Lung (tissue), 12 donors: ENCODE measurements around the gene ELOVL5. TPM values are rescaled to one million over a fixed set of nuclear protein-coding genes. Genes with fewer than 3 reads are reported as not detected.

Source experiments
- ATAC-seq: fragments of 200-7000 bp; cut with Tn5 transposase; one replicate; pipeline ENCODE4 v1.9.1; 2020; ENCODE audit warnings: moderate number of reproducible peaks; ENCODE audit not compliant: insufficient read depth, low FRiP score
- DNase-seq, 3 donors: peaks; one replicate each; pipeline ENCODE4 v3.0.0-alpha.2; 2013 to 2017
- H3K27ac ChIP-seq, 2 donors: one replicate each; pipeline ENCODE4 v1.5.1; 2013; ENCODE audit warnings: mild to moderate bottlenecking in 2 of 2, moderate library complexity in 2 of 2, control low read depth in 1 of 2, inconsistent platforms in 1 of 2, low read depth in 1 of 2, low read length in 1 of 2
- H3K27me3 ChIP-seq, 3 donors: one replicate each; pipeline ENCODE4 v1.5.1; 2013; ENCODE audit warnings: low read length in 2 of 3; ENCODE audit not compliant: control insufficient read depth in 3 of 3, insufficient read depth in 3 of 3
- H3K36me3 ChIP-seq, 4 donors: one replicate each; pipeline ENCODE4 v1.5.1; 2013; ENCODE audit warnings: low read length in 4 of 4, mild to moderate bottlenecking in 1 of 4, moderate library complexity in 1 of 4; ENCODE audit not compliant: control insufficient read depth in 4 of 4, insufficient read depth in 4 of 4
- H3K4me1 ChIP-seq, 5 donors: one replicate each; pipeline ENCODE4 v1.5.1; 2013; ENCODE audit warnings: low read length in 5 of 5, mild to moderate bottlenecking in 2 of 5, moderate library complexity in 1 of 5; ENCODE audit not compliant: control insufficient read depth in 5 of 5, insufficient read depth in 5 of 5
- H3K4me3 ChIP-seq: one replicate; pipeline ENCODE4 v1.5.1; 2013; ENCODE audit warnings: mild to moderate bottlenecking, control low read depth, moderate library complexity
- H3K9ac ChIP-seq, 2 donors: one replicate each; pipeline ENCODE4 v1.5.1; 2013; ENCODE audit warnings: low read length in 2 of 2, control low read depth in 1 of 2; ENCODE audit not compliant: insufficient read depth in 1 of 2
- H3K9me3 ChIP-seq, 4 donors: one replicate each; pipeline ENCODE4 v1.5.1; 2013; ENCODE audit warnings: low read length in 3 of 4, mild to moderate bottlenecking in 1 of 4, moderate library complexity in 1 of 4; ENCODE audit not compliant: control insufficient read depth in 4 of 4, insufficient read depth in 3 of 4
- CTCF ChIP-seq: IDR thresholded peaks from 2 replicates; pipeline ENCODE4 v1.5.1; 2012; ENCODE audit warnings: mild to moderate bottlenecking; ENCODE audit errors: control extremely low read depth, extremely low read depth
- WGBS, 2 donors: extraction: QIAGEN DNeasy Blood & Tissue Kit; methylation state at CpG; one replicate each; pipeline ENCODE4 v1.1.7; 2013; 5-methylcytosine and 5-hydroxymethylcytosine counted together
- polyA plus RNA-seq, 2 donors: library from polyadenylated mRNA; stranded (reverse); fragments of 200-250 nt; gene quantifications; one replicate each; pipeline ENCODE4 v1.2.1, GENCODE V29; 2013
- total RNA-seq, 2 donors: library from RNA; depleted of rRNA in 1 of 2; stranded (reverse); fragments of >200 nt in 1 of 2; gene quantifications; one replicate each; pipeline ENCODE4 v1.2.1, GENCODE V29; 2014 to 2021
- donor health status: control.
- donor health status: control.
- donor health status: Bipolar disorder and iron deficiency.
- donor health status: healthy.
- donor health status: DM: yes; HTN: yes; CAD: no.

The ELOVL5 gene
- total and polyA plus RNA-seq, 4 donors, result 37.7 to 95.6 (median 89.9) TPM

GRCh38 chr6:53240761-53241160 lies 108.0 kb downstream of the ELOVL5 start:
- H3K9ac ChIP-seq, result no peak overlapping the region
- H3K4me1 ChIP-seq, result no peaks in the 10 kb centered on the region
- H3K4me3 ChIP-seq, result no peak overlapping the region
- H3K9me3 ChIP-seq, result no peaks in the 10 kb centered on the region
- ATAC-seq, result no peak
- peaks cover 0 to 2% (median 0%) of the 10 kb centered on the region in 3 donors for H3K27me3 ChIP-seq
- 64 to 85% methylated on average over 2 of the region's 2 CpGs for WGBS, 2 donors
- H3K36me3 ChIP-seq, result no peaks in the 10 kb centered on the region
- no peak for TF ChIP-seq CTCF
- no peak for DNase-seq
- no peak overlapping the region for H3K27ac ChIP-seq

- Histone ChIP-seq H3K36me3 (no peaks in the 10 kb centered on the region), H3K4me3 (no peak overlapping the region), H3K27me3 (peaks cover 0 to 2% (median 0%) of the 10 kb centered on the region in 3 donors), H3K9ac (no peak overlapping the region), H3K9me3 (no peaks in the 10 kb centered on the region), H3K27ac (no peak overlapping the region), H3K4me1 (no peaks in the 10 kb centered on the region)
- DNase-seq (no peak), ATAC-seq (no peak)
- 96 to 98% methylated on average over 3 of the region's 3 CpGs for WGBS, 2 donors
- TF ChIP-seq CTCF, result no peak
Measured at GRCh38 chr6:53240139-53240538, 108.6 kb downstream of the ELOVL5 start.

GRCh38 chr6:53239526-53239925 lies 109.2 kb downstream of the ELOVL5 start:
- Histone ChIP-seq H3K27me3 (peaks cover 0 to 2% (median 0%) of the 10 kb centered on the region in 3 donors), H3K9ac (no peak overlapping the region), H3K36me3 (no peaks in the 10 kb centered on the region), H3K9me3 (no peaks in the 10 kb centered on the region), H3K27ac (no peak overlapping the region), H3K4me1 (no peaks in the 10 kb centered on the region), H3K4me3 (no peak overlapping the region)
- ATAC-seq (no peak), DNase-seq (no peak)
- no peak for TF ChIP-seq CTCF
- WGBS, 2 donors, result 95 to 98% methylated on average over 3 of the region's 3 CpGs

GRCh38 chr6:53238311-53238710 lies 110.4 kb downstream of the ELOVL5 start:
- no peak overlapping the region for H3K27ac ChIP-seq
- H3K4me1 ChIP-seq, result no peaks in the 10 kb centered on the region
- ATAC-seq (no peak), DNase-seq (no peak)
- peaks cover 0 to 2% (median 0%) of the 10 kb centered on the region in 3 donors for H3K27me3 ChIP-seq
- no peak for TF ChIP-seq CTCF
- WGBS, 2 donors, result 82 to 90% methylated on average over 3 of the region's 3 CpGs
- no peaks in the 10 kb centered on the region for H3K9me3 ChIP-seq
- H3K4me3 ChIP-seq, result no peak overlapping the region
- H3K9ac ChIP-seq, result no peak overlapping the region
- no peaks in the 10 kb centered on the region for H3K36me3 ChIP-seq
